ENCODE results near the gene TRIO.

- TF ChIP-seq ZNF384 (IDR thresholded peaks at IDR 0.05) (no peak), SP1 (IDR thresholded peaks at IDR 0.05) (no peak), BHLHE40 (IDR thresholded peaks at IDR 0.05; ENCODE audit: borderline replicate concordance) (no peak), ELF4 (IDR thresholded peaks at IDR 0.05) (no peak), L3MBTL2 (conservative IDR thresholded peaks at IDR 0.05) (no peak), FOXA1 (IDR thresholded peaks at IDR 0.05) (no peak), TARDBP (IDR thresholded peaks at IDR 0.05) (no peak), NFRKB (IDR thresholded peaks at IDR 0.05) (no peak), CTBP1 (IDR thresholded peaks at IDR 0.05; ENCODE audit: borderline replicate concordance) (no peak), PKNOX1 (IDR thresholded peaks at IDR 0.05) (no peak), LEF1 (IDR thresholded peaks at IDR 0.05; ENCODE audit: borderline replicate concordance) (no peak)
Observed at GRCh38 chr5:14120176-14120575, 23.0 kb upstream of the TRIO start.
